ENCODE data around the gene PROCA1. TPM values are rescaled to one million over a fixed set of nuclear protein-coding genes. Genes with fewer than 3 reads are reported as not detected.

PROCA1 gene
- total and polyA plus RNA-seq, 2 of the 8 experiments (the other 6 are each of a cell fraction or from before 2014, with no cell fraction given) = 21.2 to 26.3 TPM

GRCh38 chr17:28745786-28746411 is 34.2 kb upstream of the PROCA1 start:
- peak overlapping the region; percentile 98 for H3K27ac ChIP-seq (ENCODE audit: low read depth, low read length)
- DNase-seq (ENCODE audit: low read depth in 1 of 2, low spot score in 2 of 2) (no peak), FAIRE-seq (no peak)
- H3K14ac ChIP-seq (ENCODE audit: insufficient read length) = no peak overlapping the region
- peaks cover 0 to 30% (median 25%) of the 10 kb centered on the region in 4 experiments; a peak in 6 of 7 replicates for H3K4me1 ChIP-seq (replicated peaks in 1 of 4; ENCODE audit: control insufficient read depth in 3 of 4, insufficient read depth in 4 of 4, low read length in 3 of 4)
- H2BK20ac ChIP-seq (ENCODE audit: low read length) = 0 out of 2 replicates have a peak overlapping the region, but pooled peaks have one; percentile 40
- peak overlapping the region; percentile 98 for H4K91ac ChIP-seq (replicated peaks; ENCODE audit: insufficient read length, low read length)
- H2BK12ac ChIP-seq (ENCODE audit: low read depth, low read length) = peak overlapping the region; percentile 52
- peaks cover 30 to 43% (median 32%) of the 10 kb centered on the region in 4 experiments for H3K36me3 ChIP-seq (ENCODE audit: control insufficient read depth in 2 of 4, insufficient read depth in 4 of 4, low read length in 3 of 4)
- no peaks in the 10 kb centered on the region for H3K27me3 ChIP-seq (replicated peaks in 1 of 4; ENCODE audit: control insufficient read depth in 3 of 4, extremely low read depth in 1 of 4, insufficient read depth in 3 of 4, low read length in 3 of 4)
- H4K5ac ChIP-seq (ENCODE audit: insufficient read length, low read depth, low read length) = peak overlapping the region; percentile 90
- peak overlapping the region; percentile 94 to 99 (median 98); a peak in 7 of 8 replicates for H3K4me3 ChIP-seq (ENCODE audit: extremely low read depth in 1 of 4, insufficient read depth in 2 of 4, low read depth in 3 of 4, low read length in 4 of 4)
- H2BK120ac ChIP-seq (replicated peaks; ENCODE audit: low read depth, low read length) = peak overlapping the region; percentile 33
- peak overlapping the region; percentile 62; the same call in 1 of the 2 replicates for H4K8ac ChIP-seq (ENCODE audit: extremely low read depth, insufficient read depth, low read length)
- peak overlapping the region; percentile 86 for H3K18ac ChIP-seq (ENCODE audit: extremely low read depth, low read length)
- H3K9me3 ChIP-seq (ENCODE audit: insufficient read depth in 2 of 2, low read depth in 1 of 2, low read length in 1 of 2) = no peaks in the 10 kb centered on the region
- H3K23me2 ChIP-seq (ENCODE audit: low read depth, low read length) = peaks cover 23% of the 10 kb centered on the region
- peaks cover 14% of the 10 kb centered on the region for H3K79me1 ChIP-seq (ENCODE audit: low read depth, low read length)
- peaks cover 30 to 34% of the 10 kb centered on the region in 2 experiments for H4K20me1 ChIP-seq (replicated peaks in 1 of 2; ENCODE audit: control insufficient read depth in 1 of 2, insufficient read depth in 2 of 2, low read length in 2 of 2)
- ChIA-PET POLR2A (ENCODE audit: partially characterized antibody) (interaction anchor here (0.6 to 15.3 kb wide), 17 partner anchors 8 to 208 kb away, joined by 3 to 813 read pairs (median 7); partner anchors contain the start of genes FAM222B, FLOT2, NEK8 and PROCA1), CTCF (ENCODE audit: partially characterized antibody) (interaction anchor here (0.9 to 11.7 kb wide), 6 partner anchors 9 to 151 kb away, joined by 3 to 316 read pairs (median 4); partner anchors contain the start of genes FLOT2, NEK8, RPL23A and TLCD1)
- peak overlapping the region; percentile 70 for H3K56ac ChIP-seq (replicated peaks; ENCODE audit: insufficient read length, low read depth, low read length)
- H2AK5ac ChIP-seq (ENCODE audit: low read depth, low read length) = peak overlapping the region; percentile 54; the same call in 1 of the 2 replicates
- peaks cover 19 to 42% of the 10 kb centered on the region in 2 experiments for H3K79me2 ChIP-seq (ENCODE audit: control insufficient read depth in 1 of 2, insufficient read depth in 2 of 2, low read length in 2 of 2)
- H2BK15ac ChIP-seq (ENCODE audit: low read length) = peak overlapping the region; percentile 93; the same call in 1 of the 2 replicates
- H3K4ac ChIP-seq (replicated peaks; ENCODE audit: insufficient read length, low read depth, low read length) = peak overlapping the region; percentile 93
- no peak overlapping the region for H2AFZ ChIP-seq (ENCODE audit: low read length)
- H3K23ac ChIP-seq (ENCODE audit: insufficient read length) = no peak overlapping the region
- peak overlapping the region; percentile 99 for H2BK5ac ChIP-seq (ENCODE audit: low read depth, low read length)
- peak overlapping the region; percentile 92 to 93 for H3K4me2 ChIP-seq (ENCODE audit: insufficient read depth in 1 of 2, low read depth in 2 of 2, low read length in 2 of 2)
- H3K9ac ChIP-seq (replicated peaks in 1 of 4; ENCODE audit: extremely low read depth in 1 of 4, low read depth in 3 of 4, low read length in 3 of 4) = peak overlapping the region; percentile 31 to 98 (median 65); a peak in 6 of 7 replicates
- 80% methylated on average over 4 of the region's 4 CpGs; no CpG with 5 or more reads in 1 of the 2 experiments for WGBS, 2 experiments (ENCODE audit: extremely low coverage in 1 of 2, insufficient coverage in 1 of 2, insufficient read length in 1 of 2, insufficient replicate concordance in 2 of 2, low coverage in 1 of 2, low lambda C conversion rate in 2 of 2, missing lambda C conversion rate in 1 of 2)
- TF ChIP-seq MAFK (IDR thresholded peaks at IDR 0.05; ENCODE audit: low read depth, low read length) (peak; percentile 85), POLR2A (IDR thresholded peaks at IDR 0.05; ENCODE audit: control extremely low read depth in 1 of 2, low read depth in 2 of 2, low read length in 2 of 2) (peak in 1 of 2 experiments; percentile 68; a peak in 1 of 3 replicates), KDM5A (IDR thresholded peaks at IDR 0.05; ENCODE audit: low read length) (no peak), EZH2 (IDR thresholded peaks at IDR 0.05; ENCODE audit: low read depth, low read length, severe bottlenecking) (no peak), GTF2F1 (IDR thresholded peaks at IDR 0.05; ENCODE audit: borderline replicate concordance, low read depth, low read length) (no peak)
